ENCODE data around the gene PEX13. TPM values are rescaled to one million over a fixed set of nuclear protein-coding genes. Genes with fewer than 3 reads are reported as not detected.

The PEX13 gene
- total RNA-seq, 2 experiments from 2014 or later, result 18.9 to 27.6 TPM

DNA sequence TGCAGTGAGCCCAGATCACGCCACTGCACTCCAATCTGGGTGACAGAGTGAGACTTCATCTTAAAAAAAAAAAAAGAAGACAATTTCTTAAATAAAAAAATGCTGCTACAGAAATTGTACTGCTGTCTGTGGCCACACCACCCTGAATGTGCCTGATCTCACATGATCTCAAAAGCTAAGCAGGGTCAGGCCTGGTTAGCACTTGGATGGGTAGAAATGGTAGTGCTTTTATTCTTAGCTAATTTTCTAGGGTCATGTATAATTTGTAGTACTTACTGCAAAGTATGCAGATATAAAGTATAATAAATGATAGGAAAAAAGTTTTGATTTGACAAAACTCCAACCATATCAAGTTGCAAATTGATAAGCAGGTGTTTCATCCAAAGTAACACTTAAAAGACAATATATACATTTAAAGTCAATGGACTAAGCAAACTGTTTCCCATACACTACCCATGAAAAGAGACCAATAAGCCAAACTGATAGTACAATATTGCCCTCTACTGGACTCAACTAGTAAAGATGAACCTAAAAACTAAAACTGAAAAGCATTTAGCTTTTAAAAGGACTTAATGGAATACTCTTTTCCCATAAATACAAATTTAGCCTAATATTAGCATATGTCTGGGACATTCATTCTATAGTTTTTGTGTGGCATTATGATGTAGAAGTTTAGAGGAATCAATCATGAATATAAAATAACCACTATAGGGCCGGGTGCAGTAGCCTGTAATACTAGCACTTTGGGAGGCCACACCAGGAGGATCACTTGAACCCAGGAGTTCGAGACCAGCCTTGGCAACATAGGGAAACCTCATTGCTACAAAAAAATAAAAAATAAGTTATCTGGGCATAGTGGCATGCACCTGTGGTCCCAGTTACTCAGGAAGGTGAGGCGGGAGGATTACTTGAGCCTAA is 18.6 kb upstream of the PEX13 start:
- H3K4me3 ChIP-seq (ENCODE audit: low read depth, low read length, poor library complexity, severe bottlenecking), result no peak overlapping the region
- no peaks in the 10 kb centered on the region for H3K79me2 ChIP-seq (ENCODE audit: insufficient read depth, low read depth, low read length)
- H2AFZ ChIP-seq (ENCODE audit: low read length), result 0 out of 2 replicates have a peak overlapping the region, but pooled peaks have one; percentile 8
- H3K27ac ChIP-seq (ENCODE audit: low read depth, low read length, poor library complexity, severe bottlenecking), result peak overlapping the region; percentile 38
- DNase-seq (ENCODE audit: low spot score), result peak; percentile 82
- no peaks in the 10 kb centered on the region for H3K9me2 ChIP-seq (ENCODE audit: insufficient read depth, low read length)
- intact Hi-C loops (cut with micrococcal nuclease; ENCODE audit: unreplicated experiment), result loop anchor here (1.0 to 5.0 kb wide), 5 partner anchors 62 to 292 kb away; no protein-coding TSS in a partner anchor
- TF ChIP-seq EZH2phosphoT487 (IDR thresholded peaks at IDR 0.05; ENCODE audit: borderline replicate concordance, low read depth, low read length), result no peak
- TF ChIP-seq, protein P1, sequence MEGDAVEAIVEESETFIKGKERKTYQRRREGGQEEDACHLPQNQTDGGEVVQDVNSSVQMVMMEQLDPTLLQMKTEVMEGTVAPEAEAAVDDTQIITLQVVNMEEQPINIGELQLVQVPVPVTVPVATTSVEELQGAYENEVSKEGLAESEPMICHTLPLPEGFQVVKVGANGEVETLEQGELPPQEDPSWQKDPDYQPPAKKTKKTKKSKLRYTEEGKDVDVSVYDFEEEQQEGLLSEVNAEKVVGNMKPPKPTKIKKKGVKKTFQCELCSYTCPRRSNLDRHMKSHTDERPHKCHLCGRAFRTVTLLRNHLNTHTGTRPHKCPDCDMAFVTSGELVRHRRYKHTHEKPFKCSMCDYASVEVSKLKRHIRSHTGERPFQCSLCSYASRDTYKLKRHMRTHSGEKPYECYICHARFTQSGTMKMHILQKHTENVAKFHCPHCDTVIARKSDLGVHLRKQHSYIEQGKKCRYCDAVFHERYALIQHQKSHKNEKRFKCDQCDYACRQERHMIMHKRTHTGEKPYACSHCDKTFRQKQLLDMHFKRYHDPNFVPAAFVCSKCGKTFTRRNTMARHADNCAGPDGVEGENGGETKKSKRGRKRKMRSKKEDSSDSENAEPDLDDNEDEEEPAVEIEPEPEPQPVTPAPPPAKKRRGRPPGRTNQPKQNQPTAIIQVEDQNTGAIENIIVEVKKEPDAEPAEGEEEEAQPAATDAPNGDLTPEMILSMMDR (conservative IDR thresholded peaks at IDR 0.05; ENCODE audit: low read length), result peak; percentile 97
- BruUV-seq (replicated peaks), result no TSS peak
- no peaks in the 10 kb centered on the region for H3K9me3 ChIP-seq (ENCODE audit: low read length)
- CTCF ChIA-PET (ENCODE audit: unreplicated experiment), result interaction anchor here (0.8 to 1.7 kb wide), 4 partner anchors 12 to 193 kb away, joined by 3 to 9 read pairs (median 4); no protein-coding TSS in a partner anchor
- peaks cover 53% of the 10 kb centered on the region for H3K4me1 ChIP-seq (ENCODE audit: insufficient read depth, low read length, poor library complexity, severe bottlenecking)
- POLR2A ChIA-PET, result interaction anchor here (0.6 to 1.8 kb wide), 7 partner anchors 16 to 194 kb away, joined by 3 to 13 read pairs (median 4); no protein-coding TSS in a partner anchor
- H4K20me1 ChIP-seq (ENCODE audit: insufficient read depth, low read length), result no peaks in the 10 kb centered on the region
- 0 out of 2 replicates have a peak overlapping the region, but pooled peaks have one; percentile 4 for H3K4me2 ChIP-seq (ENCODE audit: low read length)
- no peaks in the 10 kb centered on the region for H3K36me3 ChIP-seq (ENCODE audit: insufficient read depth, low read length)

DNA sequence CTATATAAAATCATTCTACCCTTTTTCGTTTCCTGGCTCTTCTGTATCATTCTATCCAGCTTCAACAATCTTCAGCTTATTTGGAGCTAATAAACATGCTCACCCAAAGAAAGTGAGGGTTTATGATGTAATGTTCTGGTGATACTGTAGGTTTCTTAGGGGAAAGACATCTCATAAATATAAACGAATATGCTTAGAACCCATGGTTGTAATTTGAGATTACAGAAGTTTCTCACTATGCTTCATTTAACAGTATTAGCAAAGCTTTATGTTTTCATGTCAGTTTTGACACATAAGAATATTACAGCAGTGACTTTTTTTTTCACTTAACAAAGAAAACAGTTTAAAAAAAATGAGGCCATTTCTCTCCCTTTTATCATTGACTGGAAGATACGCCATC is 11.8 kb upstream of the PEX13 start:
- BruUV-seq (replicated peaks), result no TSS peak
- Histone ChIP-seq H3K9me3 (ENCODE audit: low read length) (no peaks in the 10 kb centered on the region), H3K4me3 (ENCODE audit: low read depth, low read length, poor library complexity, severe bottlenecking) (no peak overlapping the region), H2AFZ (ENCODE audit: low read length) (no peak overlapping the region), H3K9me2 (ENCODE audit: insufficient read depth, low read length) (no peaks in the 10 kb centered on the region), H3K27ac (ENCODE audit: low read depth, low read length, poor library complexity, severe bottlenecking) (no peak overlapping the region), H4K20me1 (ENCODE audit: insufficient read depth, low read length) (no peaks in the 10 kb centered on the region), H3K4me2 (ENCODE audit: low read length) (no peak overlapping the region), H3K4me1 (ENCODE audit: insufficient read depth, low read length, poor library complexity, severe bottlenecking) (no peaks in the 10 kb centered on the region), H3K79me2 (ENCODE audit: insufficient read depth, low read depth, low read length) (no peaks in the 10 kb centered on the region), H3K36me3 (ENCODE audit: insufficient read depth, low read length) (no peaks in the 10 kb centered on the region)
- ChIA-PET POLR2A (interaction anchor here (0.6 to 2.1 kb wide), 5 partner anchors 11 to 197 kb away, joined by 3 to 6 read pairs (median 3); no protein-coding TSS in a partner anchor), CTCF (ENCODE audit: unreplicated experiment) (no interaction called here)
- intact Hi-C loops (cut with micrococcal nuclease; ENCODE audit: unreplicated experiment), result no loop called here
- DNase-seq (ENCODE audit: low spot score), result no peak
- no peak for TF ChIP-seq EZH2phosphoT487 (IDR thresholded peaks at IDR 0.05; ENCODE audit: borderline replicate concordance, low read depth, low read length)
- TF ChIP-seq, protein P1 (conservative IDR thresholded peaks at IDR 0.05; ENCODE audit: low read length), result no peak

Data from OCI-LY7 (cell line).